PFSK-1 (cell line): Measurements from ENCODE around the gene ZBTB34.

ENCODE experiments used
- POLR2AphosphoS5 ChIP-seq: IDR thresholded peaks from 2 replicates; pipeline ENCODE4 v1.6.1; 2012; ENCODE audit warnings: low read depth, mild to moderate bottlenecking, control low read depth, low read length, moderate library complexity
- TF ChIP-seq, protein P1 (sequence below), 2 experiments: IDR thresholded peaks; 2 replicates each; pipeline versions ENCODE4 v1.6.1 to v1.8.0; 2011 to 2012; ENCODE audit warnings: low read depth in 2 of 2, low read length in 2 of 2, control low read depth in 1 of 2, inconsistent platforms in 1 of 2, mild to moderate bottlenecking in 1 of 2, moderate library complexity in 1 of 2; ENCODE audit not compliant: insufficient read depth in 1 of 2

DNA sequence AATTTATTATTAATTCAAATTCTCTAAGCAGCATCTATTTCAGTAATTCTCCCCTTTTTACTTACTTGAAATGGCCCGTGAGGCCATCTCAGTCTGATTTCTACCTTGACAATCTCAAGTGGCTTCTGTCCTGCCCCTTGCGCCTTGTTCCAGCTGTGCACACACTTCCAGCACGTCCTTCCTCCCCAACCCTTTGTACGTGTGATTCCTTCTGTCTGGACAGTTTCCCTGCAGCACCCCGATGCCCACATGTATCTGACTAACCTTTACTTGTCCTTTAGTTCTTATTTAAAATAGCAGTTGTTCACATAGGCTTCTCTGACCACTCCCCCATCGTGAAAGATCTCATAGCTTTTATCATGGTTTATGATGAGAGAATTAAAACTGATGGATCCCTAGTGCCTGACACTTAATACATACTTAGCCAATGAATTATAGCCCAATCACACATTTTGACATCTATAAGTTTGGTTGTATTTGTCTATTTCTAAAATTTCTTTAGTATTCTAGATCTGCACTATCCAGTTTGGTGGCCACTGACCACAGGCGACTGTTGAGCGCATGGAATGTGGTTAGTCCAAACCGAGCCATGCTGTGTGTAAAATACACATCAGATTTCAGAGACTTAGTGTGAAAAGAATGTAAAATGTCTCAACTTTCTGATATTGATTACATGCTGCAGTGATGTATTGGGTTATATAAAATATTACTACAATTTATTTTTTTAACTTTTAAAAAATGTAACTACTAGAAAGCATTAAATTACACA lies 14.3 kb downstream of the ZBTB34 start:
- TF ChIP-seq, protein P1, sequence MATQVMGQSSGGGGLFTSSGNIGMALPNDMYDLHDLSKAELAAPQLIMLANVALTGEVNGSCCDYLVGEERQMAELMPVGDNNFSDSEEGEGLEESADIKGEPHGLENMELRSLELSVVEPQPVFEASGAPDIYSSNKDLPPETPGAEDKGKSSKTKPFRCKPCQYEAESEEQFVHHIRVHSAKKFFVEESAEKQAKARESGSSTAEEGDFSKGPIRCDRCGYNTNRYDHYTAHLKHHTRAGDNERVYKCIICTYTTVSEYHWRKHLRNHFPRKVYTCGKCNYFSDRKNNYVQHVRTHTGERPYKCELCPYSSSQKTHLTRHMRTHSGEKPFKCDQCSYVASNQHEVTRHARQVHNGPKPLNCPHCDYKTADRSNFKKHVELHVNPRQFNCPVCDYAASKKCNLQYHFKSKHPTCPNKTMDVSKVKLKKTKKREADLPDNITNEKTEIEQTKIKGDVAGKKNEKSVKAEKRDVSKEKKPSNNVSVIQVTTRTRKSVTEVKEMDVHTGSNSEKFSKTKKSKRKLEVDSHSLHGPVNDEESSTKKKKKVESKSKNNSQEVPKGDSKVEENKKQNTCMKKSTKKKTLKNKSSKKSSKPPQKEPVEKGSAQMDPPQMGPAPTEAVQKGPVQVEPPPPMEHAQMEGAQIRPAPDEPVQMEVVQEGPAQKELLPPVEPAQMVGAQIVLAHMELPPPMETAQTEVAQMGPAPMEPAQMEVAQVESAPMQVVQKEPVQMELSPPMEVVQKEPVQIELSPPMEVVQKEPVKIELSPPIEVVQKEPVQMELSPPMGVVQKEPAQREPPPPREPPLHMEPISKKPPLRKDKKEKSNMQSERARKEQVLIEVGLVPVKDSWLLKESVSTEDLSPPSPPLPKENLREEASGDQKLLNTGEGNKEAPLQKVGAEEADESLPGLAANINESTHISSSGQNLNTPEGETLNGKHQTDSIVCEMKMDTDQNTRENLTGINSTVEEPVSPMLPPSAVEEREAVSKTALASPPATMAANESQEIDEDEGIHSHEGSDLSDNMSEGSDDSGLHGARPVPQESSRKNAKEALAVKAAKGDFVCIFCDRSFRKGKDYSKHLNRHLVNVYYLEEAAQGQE (IDR thresholded peaks at IDR 0.05; ENCODE audit: insufficient read depth in 1 of 2, low read depth in 2 of 2, low read length in 2 of 2): no peak
- TF ChIP-seq POLR2AphosphoS5: no peak
